GM21381 (cell line): ENCODE measurements around the gene WDR43.

Experiments used
- ATAC-seq: cut with Tn5 transposase; IDR thresholded peaks from one replicate; pipeline ENCODE4 v1.9.1; 2021; ENCODE audit warnings: mild to moderate bottlenecking, moderate library complexity; ENCODE audit not compliant: unreplicated experiment

Gene WDR43

DNA sequence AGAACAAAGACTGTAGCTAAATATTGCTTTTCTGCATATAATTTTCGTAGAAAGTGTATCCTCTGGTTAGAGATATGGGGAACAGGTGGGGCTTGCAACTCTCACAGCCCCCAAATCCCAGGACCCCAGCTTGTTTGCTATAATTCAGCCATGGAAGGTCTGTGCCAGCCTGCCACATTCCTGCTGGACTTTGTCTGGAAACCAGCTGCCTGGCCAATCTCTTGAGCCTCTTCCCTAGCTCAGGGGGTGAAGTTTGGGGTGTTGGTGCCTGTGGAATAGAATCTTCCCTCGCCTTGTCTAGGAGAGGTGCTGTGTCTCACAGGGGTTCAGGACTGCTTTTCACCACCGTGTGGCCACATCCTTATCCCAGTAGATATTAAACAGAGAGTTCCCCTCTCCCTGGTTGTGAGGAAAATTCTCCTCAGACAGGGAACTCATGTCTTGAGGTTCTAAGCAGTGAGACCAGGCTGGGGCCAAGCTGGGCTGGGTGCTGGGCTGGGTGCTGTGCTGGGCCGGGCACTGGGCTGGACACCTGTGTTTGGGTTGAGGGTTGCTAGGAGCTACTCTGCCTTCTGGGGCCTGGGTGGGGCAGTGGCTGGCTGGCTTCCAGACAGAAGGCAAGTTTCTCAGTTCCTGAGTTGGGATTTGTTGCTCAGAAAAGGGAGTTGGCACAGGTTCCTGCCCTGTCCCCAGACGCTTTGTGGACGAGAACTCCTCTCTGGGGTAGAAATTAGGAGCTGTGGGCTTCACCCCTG is 98.9 kb downstream of the WDR43 start:
- ATAC-seq, result no peak

DNA sequence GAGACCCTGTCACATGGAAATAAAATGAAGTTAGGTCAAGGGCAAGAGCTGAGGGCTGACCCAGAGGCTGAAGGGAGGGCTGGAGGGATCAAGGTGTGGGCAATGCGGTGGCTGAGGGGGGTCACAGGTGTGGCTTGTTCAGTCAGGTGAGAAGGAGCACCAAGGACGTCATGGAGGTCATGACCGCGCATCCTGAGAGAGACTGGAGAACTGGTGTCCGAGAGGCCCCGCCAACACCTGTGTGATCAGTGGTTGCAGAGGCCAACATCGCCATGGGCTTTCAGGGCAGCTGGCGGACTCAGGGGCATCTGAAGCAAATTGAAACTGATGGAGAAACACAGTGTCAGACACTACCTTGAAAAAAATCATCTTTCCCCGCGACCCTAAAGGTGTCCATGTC is 99.6 kb downstream of the WDR43 start:
- ATAC-seq, result no peak

DNA sequence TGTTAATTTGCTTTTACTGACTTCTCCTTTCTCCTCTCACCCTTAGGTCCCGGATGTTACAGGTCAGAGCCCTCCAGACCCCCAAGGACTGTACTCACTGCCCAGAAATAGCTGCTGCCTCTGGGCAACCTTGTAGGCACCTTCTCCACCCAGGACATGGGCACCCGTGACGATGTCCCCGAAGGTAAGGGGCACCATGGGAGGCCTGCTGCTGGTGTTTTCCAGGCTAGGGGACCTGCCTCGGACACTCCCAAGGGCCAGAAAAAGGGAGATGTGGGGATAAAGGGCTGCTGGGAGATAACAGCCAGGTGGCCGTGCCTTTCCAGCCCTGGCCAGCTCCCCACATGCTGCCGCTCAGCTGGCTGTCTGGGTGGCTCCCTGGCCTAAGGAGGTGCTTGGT is 100.2 kb downstream of the WDR43 start:
- no peak for ATAC-seq

DNA sequence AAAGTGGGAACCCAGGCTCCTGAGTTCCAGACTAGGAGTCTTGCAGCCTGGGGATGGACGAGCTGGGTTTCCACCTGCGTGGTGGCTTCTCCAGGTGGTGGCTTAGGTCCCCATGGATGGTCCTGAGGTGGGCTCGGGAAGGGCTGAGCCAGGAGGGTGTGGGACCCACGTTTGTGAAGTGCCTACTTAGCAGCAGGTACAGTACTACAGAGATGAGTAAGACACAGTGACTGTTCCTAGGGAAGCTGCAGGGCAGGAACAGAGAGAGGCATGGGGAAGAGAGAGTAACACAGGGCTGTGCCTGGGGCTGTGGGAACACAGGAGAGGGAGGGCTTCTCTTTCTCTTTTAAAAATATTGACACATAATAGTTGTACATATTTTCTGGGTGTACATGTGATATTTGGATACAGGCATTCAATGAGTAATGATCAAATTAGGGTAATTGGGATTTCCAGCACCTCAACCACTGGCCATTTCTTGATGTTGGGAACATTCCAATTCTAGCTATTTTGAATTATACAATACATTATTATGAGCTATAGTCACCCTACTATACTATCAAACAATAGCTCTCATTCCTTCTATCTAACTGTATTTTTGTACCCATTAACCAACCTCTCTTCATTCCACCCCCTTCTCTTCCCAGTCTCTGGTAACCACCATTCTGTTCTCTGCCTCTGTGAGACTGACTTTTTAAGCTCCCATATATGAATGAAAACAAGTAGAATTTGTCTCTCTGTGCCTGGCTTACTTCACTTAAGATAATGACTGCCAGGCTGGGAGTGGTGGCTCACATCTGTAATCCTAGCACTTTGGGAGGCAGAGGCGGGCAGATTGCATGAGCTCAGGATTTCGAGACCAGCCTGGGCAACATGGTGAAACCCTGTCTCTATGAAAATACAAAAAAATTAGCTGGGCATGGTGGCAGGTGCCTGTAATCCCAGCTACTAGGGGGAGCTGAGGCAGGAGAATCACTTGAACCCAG is 101.6 kb downstream of the WDR43 start:
- ATAC-seq, result no peak

DNA sequence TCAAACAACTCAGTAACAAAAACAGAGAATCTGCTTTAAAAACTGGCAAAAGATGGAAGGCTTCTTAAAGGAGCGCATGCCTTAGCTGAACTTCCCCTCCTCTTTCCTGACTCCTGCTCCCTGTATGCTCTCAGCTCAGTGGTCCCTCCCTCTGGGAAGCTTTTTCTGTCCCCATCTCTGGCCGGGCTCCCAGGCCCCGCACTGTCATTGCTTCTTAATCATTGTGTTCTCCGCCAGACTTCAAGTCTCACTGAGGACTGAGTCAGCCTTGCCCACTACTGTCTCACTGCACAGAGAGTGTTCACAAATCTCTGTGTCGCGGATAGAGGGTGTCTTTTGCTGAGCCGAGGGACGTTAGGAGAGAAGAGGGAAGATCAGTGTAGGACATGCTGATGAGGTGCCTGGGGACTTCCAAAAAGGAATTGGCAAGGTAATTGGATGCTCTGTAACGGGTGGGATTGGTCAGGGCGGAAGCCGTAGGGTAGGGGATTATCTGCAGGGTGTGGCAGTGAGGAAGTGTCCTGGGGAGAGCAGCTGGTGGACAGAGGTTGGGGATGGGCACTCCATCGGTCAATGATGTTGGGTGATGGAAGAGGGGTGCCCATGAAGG is 102.9 kb downstream of the WDR43 start:
- no peak for ATAC-seq
